Measurements from ENCODE around the gene RIMBP2.

RIMBP2 gene

GRCh38 chr12:130485291-130486145 lies 230.6 kb downstream of the RIMBP2 start:
- DNase-seq (ENCODE audit: low read depth): no peak
- TF ChIP-seq, protein P1, sequence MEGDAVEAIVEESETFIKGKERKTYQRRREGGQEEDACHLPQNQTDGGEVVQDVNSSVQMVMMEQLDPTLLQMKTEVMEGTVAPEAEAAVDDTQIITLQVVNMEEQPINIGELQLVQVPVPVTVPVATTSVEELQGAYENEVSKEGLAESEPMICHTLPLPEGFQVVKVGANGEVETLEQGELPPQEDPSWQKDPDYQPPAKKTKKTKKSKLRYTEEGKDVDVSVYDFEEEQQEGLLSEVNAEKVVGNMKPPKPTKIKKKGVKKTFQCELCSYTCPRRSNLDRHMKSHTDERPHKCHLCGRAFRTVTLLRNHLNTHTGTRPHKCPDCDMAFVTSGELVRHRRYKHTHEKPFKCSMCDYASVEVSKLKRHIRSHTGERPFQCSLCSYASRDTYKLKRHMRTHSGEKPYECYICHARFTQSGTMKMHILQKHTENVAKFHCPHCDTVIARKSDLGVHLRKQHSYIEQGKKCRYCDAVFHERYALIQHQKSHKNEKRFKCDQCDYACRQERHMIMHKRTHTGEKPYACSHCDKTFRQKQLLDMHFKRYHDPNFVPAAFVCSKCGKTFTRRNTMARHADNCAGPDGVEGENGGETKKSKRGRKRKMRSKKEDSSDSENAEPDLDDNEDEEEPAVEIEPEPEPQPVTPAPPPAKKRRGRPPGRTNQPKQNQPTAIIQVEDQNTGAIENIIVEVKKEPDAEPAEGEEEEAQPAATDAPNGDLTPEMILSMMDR (IDR thresholded peaks at IDR 0.05; ENCODE audit: insufficient read depth, low read depth, low read length, missing control alignments): no peak
- H3K4me3 ChIP-seq (ENCODE audit: low read length): no peak overlapping the region

GRCh38 chr12:130484221-130484620 lies 231.9 kb downstream of the RIMBP2 start:
- no peak for DNase-seq (ENCODE audit: low read depth)
- TF ChIP-seq, protein P1 (IDR thresholded peaks at IDR 0.05; ENCODE audit: insufficient read depth, low read depth, low read length, missing control alignments): no peak
- H3K4me3 ChIP-seq (ENCODE audit: low read length): no peak overlapping the region

GRCh38 chr12:130483616-130484180 lies 232.4 kb downstream of the RIMBP2 start:
- TF ChIP-seq, protein P1 (IDR thresholded peaks at IDR 0.05; ENCODE audit: insufficient read depth, low read depth, low read length, missing control alignments): no peak
- no peak for DNase-seq (ENCODE audit: low read depth)
- H3K4me3 ChIP-seq (ENCODE audit: low read length): no peak overlapping the region

DNA sequence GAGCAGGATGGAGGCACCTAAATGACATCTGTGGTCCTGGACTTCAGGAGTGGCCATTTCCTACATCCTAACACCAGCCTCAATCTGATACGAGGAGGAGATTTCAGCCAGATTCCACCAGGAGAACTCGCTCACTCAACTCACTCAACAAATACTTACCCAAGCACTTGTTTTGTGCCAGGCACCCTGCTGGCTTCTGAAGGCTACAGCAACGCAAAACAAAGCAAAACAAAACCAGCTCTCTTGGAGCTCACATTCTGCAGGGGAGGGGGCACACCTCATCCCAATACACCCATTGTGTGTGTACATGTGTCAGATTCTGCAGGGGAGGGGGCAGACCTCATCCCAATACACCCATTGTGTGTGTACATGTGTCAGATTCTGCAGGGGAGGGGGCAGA lies 233.7 kb downstream of the RIMBP2 start:
- no peak for DNase-seq (ENCODE audit: low read depth)
- TF ChIP-seq, protein P1 (IDR thresholded peaks at IDR 0.05; ENCODE audit: insufficient read depth, low read depth, low read length, missing control alignments): no peak
- no peak overlapping the region for H3K4me3 ChIP-seq (ENCODE audit: low read length)

DNA sequence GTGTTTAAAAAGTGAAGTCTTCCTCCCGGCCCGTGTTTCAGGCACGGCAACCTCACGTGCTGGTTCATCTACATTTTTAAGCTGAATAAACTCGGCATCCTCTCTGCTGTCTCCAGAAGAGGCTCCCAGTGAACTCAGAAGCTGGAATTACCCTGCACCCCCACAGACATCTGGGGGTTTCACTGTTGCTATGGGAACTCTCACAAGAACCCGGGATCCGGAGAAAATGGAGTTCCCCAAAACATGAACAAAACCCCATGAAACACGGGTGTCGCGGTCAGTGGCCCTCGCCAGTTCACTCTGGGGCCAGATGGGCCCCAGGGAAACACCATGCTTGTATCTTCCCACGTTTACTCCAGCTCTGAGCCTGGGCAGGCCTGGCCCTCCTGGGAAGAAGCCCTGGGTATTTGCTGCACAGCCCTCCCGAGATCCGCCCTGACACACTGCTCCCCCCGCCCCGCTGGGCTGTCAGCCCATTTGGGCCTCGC lies 234.7 kb downstream of the RIMBP2 start:
- TF ChIP-seq, protein P1 (IDR thresholded peaks at IDR 0.05; ENCODE audit: insufficient read depth, low read depth, low read length, missing control alignments): no peak
- no peak overlapping the region for H3K4me3 ChIP-seq (ENCODE audit: low read length)
- no peak for DNase-seq (ENCODE audit: low read depth)

- TF ChIP-seq, protein P1 (IDR thresholded peaks at IDR 0.05; ENCODE audit: insufficient read depth, low read depth, low read length, missing control alignments): no peak
- no peak for DNase-seq (ENCODE audit: low read depth)
These were observed 235.2 kb downstream of the RIMBP2 start for GRCh38 chr12:130480887-130481286.

More at GRCh38 chr12:130480887-130481286, 235.2 kb downstream of the RIMBP2 start:
- no peak overlapping the region for H3K4me3 ChIP-seq (ENCODE audit: low read length)

Measured in epithelial cell of esophagus (primary cell).